Thyroid gland (tissue), 4 donors: ENCODE results near the gene BCL2L11. TPM values are rescaled to one million over a fixed set of nuclear protein-coding genes. Genes with fewer than 3 reads are reported as not detected.

Experiments used
- DNase-seq, 2 donors: peaks; one replicate each; pipeline ENCODE4 v3.0.0-alpha.2; 2019
- H3K27ac ChIP-seq, 3 donors: fragments of 200-600 bp; sonication (generic); 1 replicate in 2 of 3; 2 replicates in 1 of 3; pipeline ENCODE4 v1.5.1; 2016 to 2019; ENCODE audit warnings: mild to moderate bottlenecking in 1 of 3, moderate library complexity in 1 of 3
- H3K27me3 ChIP-seq: fragments of 200-600 bp; sonication (generic); one replicate; pipeline ENCODE4 v1.5.1; 2019
- H3K36me3 ChIP-seq, 2 donors: fragments of 200-600 bp; sonication (generic); one replicate each; pipeline ENCODE4 v1.5.1; 2016 to 2019
- H3K4me1 ChIP-seq, 2 donors: fragments of 200-600 bp; sonication (generic); one replicate each; pipeline ENCODE4 v1.5.1; 2017 to 2019
- H3K4me3 ChIP-seq, 3 donors: fragments of 200-600 bp; sonication (generic); replicated peaks in 1 of 3; 1 replicate in 2 of 3; 2 replicates in 1 of 3; pipeline ENCODE4 v1.5.1; 2016; ENCODE audit warnings: mild to moderate bottlenecking in 1 of 3
- H3K9me3 ChIP-seq: fragments of 200-600 bp; sonication (generic); one replicate; pipeline ENCODE4 v1.5.1; 2017
- CTCF ChIP-seq, 6 experiments: fragments of 200-600 bp in 3 of 6; fragments of 450-650 bp in 3 of 6; sonication (generic) in 3 of 6; IDR thresholded peaks; one replicate each; pipeline ENCODE4 v1.5.1; 2016 to 2019; ENCODE audit warnings: antibody characterized with exemption in 6 of 6, mild to moderate bottlenecking in 2 of 6, inconsistent platforms in 1 of 6, moderate library complexity in 1 of 6
- POLR2A ChIP-seq, 2 donors: fragments of 450-650 bp; IDR thresholded peaks; one replicate each; pipeline ENCODE4 v1.6.1; 2017; ENCODE audit warnings: antibody characterized with exemption in 2 of 2, mild to moderate bottlenecking in 2 of 2, moderate library complexity in 1 of 2
- WGBS, 2 donors: methylation state at CpG; one replicate each; pipeline ENCODE4 v1.1.5; 2017; 5-methylcytosine and 5-hydroxymethylcytosine counted together
- intact Hi-C: fragments of 100-400 bp; cut with DNase I; formaldehyde crosslinking; loops from one replicate; pipeline ENCODE4 v1.15.1; 2023
- total RNA-seq, 4 donors: library from RNA; depleted of rRNA; stranded (reverse); fragments of >200 nt; gene quantifications; one replicate each; pipeline ENCODE4 v1.2.3, GENCODE V29; 2016

The BCL2L11 gene
- total RNA-seq, 4 donors from 2014 or later: 48.4 to 90.6 (median 62.4) TPM

- Histone ChIP-seq H3K4me1 (peaks cover 4 to 11% of the 10 kb centered on the region in 2 donors), H3K36me3 (no peaks in the 10 kb centered on the region), H3K4me3 (no peak overlapping the region), H3K27me3 (no peaks in the 10 kb centered on the region), H3K9me3 (no peaks in the 10 kb centered on the region), H3K27ac (no peak overlapping the region)
- intact Hi-C loops: no loop called here
- 96 to 97% methylated on average over 1 of the region's 1 CpG for WGBS, 2 donors
- TF ChIP-seq POLR2A (IDR thresholded peaks at IDR 0.05) (no peak), CTCF (IDR thresholded peaks at IDR 0.05) (no peak)
- no peak for DNase-seq
These were observed 87.1 kb downstream of the BCL2L11 start for GRCh38 chr2:111207851-111208250.

DNA sequence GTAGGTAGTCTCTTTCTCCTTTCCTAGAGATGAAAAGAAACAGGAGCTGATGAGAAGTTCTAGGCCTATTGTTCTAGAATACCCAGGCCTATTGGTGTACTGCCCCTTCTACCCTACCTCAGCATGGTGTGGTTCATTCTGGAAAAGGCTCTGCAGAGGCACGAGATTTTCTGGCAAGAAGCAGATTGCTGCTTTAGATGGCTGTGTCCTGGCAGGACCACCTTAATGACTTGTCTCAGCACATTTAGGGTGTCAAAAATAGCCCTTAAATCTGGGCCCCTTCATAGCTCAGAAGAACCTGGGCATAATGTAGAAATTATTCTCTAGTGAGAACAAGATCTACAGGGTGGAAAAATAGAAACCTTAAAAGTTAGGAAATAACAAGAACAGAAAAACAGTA, 87.9 kb downstream of the BCL2L11 start:
- Histone ChIP-seq H3K4me3 (no peak overlapping the region), H3K4me1 (peaks cover 4 to 11% of the 10 kb centered on the region in 2 donors), H3K27me3 (no peaks in the 10 kb centered on the region), H3K27ac (no peak overlapping the region), H3K36me3 (no peaks in the 10 kb centered on the region), H3K9me3 (no peaks in the 10 kb centered on the region)
- intact Hi-C loops: no loop called here
- TF ChIP-seq POLR2A (IDR thresholded peaks at IDR 0.05) (no peak), CTCF (IDR thresholded peaks at IDR 0.05) (no peak)
- DNase-seq: no peak
- 95 to 100% methylated on average over 1 of the region's 1 CpG for WGBS, 2 donors

- intact Hi-C loops: no loop called here
- TF ChIP-seq POLR2A (IDR thresholded peaks at IDR 0.05) (no peak), CTCF (IDR thresholded peaks at IDR 0.05) (no peak)
- no peak overlapping the region for H3K4me3 ChIP-seq
- DNase-seq: no peak
- H3K36me3 ChIP-seq: no peaks in the 10 kb centered on the region
- no peak overlapping the region for H3K27ac ChIP-seq
- H3K27me3 ChIP-seq: no peaks in the 10 kb centered on the region
- no peaks in the 10 kb centered on the region for H3K9me3 ChIP-seq
- WGBS, 2 donors: 93 to 98% methylated on average over 1 of the region's 1 CpG
- peaks cover 4 to 11% of the 10 kb centered on the region in 2 donors for H3K4me1 ChIP-seq
These were observed 88.4 kb downstream of the BCL2L11 start for GRCh38 chr2:111209045-111209514.

- DNase-seq: no peak
- no peaks in the 10 kb centered on the region for H3K27me3 ChIP-seq
- H3K9me3 ChIP-seq: no peaks in the 10 kb centered on the region
- TF ChIP-seq CTCF (IDR thresholded peaks at IDR 0.05) (no peak), POLR2A (IDR thresholded peaks at IDR 0.05) (no peak)
- 93 to 97% methylated on average over 1 of the region's 1 CpG for WGBS, 2 donors
- H3K4me1 ChIP-seq: peaks cover 4 to 11% of the 10 kb centered on the region in 2 donors
- H3K27ac ChIP-seq: no peak overlapping the region
- intact Hi-C loops: no loop called here
- H3K4me3 ChIP-seq: no peak overlapping the region
- H3K36me3 ChIP-seq: no peaks in the 10 kb centered on the region
These were observed 89.3 kb downstream of the BCL2L11 start for GRCh38 chr2:111210036-111210435.

DNA sequence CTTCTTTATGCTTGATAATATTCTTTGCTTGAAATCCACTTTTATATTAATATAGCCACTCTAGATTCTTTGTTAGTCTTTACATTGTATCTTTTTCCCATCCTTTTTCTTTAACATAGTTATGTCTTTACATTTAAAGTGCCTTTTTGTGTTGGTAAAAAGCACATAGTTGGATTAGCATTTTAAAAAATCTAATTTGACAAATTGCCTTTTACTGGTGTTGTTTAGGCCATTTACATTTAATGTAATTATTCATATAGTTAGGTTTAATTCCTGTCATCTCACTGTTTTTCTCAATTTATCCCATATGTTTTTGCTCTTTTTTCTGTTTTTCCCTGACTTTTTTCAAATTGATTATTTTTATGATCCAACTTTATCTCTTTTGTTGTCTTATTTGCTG, 93.2 kb downstream of the BCL2L11 start:
- Histone ChIP-seq H3K36me3 (no peaks in the 10 kb centered on the region), H3K27ac (no peak overlapping the region), H3K9me3 (no peaks in the 10 kb centered on the region), H3K4me3 (no peak overlapping the region), H3K4me1 (no peaks in the 10 kb centered on the region), H3K27me3 (no peaks in the 10 kb centered on the region)
- no peak for TF ChIP-seq POLR2A (IDR thresholded peaks at IDR 0.05)
- TF ChIP-seq CTCF (IDR thresholded peaks at IDR 0.05): no peak
- DNase-seq: no peak
- intact Hi-C loops: no loop called here
